ENCODE measurements around the gene OR6S1. TPM values are rescaled to one million over a fixed set of nuclear protein-coding genes. Genes with fewer than 3 reads are reported as not detected.
"Not testable (repeated sequence)": the region's sequence is repeated elsewhere in the genome, so short reads cannot be mapped to it uniquely, and the experiment has no call there.

OR6S1 gene
- polyA plus RNA-seq, 2 donors: not detected

- WGBS, 2 donors: 61 to 65% methylated on average over 4 of the region's 4 CpGs
- H3K9me3 ChIP-seq (ENCODE audit: control insufficient read depth in 2 of 2, insufficient read depth in 1 of 2, low read depth in 1 of 2, low read length in 1 of 2): no peaks in the 10 kb centered on the region
- no peak overlapping the region for H3K4me3 ChIP-seq (ENCODE audit: low read depth in 1 of 2, low read length in 2 of 2)
- H3K27me3 ChIP-seq (ENCODE audit: control insufficient read depth in 1 of 2, insufficient read depth in 2 of 2, low read length in 2 of 2): peaks cover 0 to 3% of the 10 kb centered on the region in 2 donors
- no peaks in the 10 kb centered on the region for H3K4me1 ChIP-seq (ENCODE audit: control insufficient read depth in 2 of 2, insufficient read depth in 2 of 2, low read length in 1 of 2)
- no peak overlapping the region for H3K27ac ChIP-seq (ENCODE audit: low read depth in 2 of 2, low read length in 1 of 2)
- H3K36me3 ChIP-seq (ENCODE audit: control insufficient read depth in 2 of 2, insufficient read depth in 2 of 2, low read length in 1 of 2): no peaks in the 10 kb centered on the region
These were observed 30.2 kb upstream of the OR6S1 start for GRCh38 chr14:20671597-20672283.

GRCh38 chr14:20668969-20669368, 27.5 kb upstream of the OR6S1 start:
- H3K36me3 ChIP-seq (ENCODE audit: control insufficient read depth in 2 of 2, insufficient read depth in 2 of 2, low read length in 1 of 2): no peaks in the 10 kb centered on the region
- no peaks in the 10 kb centered on the region for H3K27me3 ChIP-seq (ENCODE audit: control insufficient read depth in 1 of 2, insufficient read depth in 2 of 2, low read length in 2 of 2)
- H3K4me3 ChIP-seq (ENCODE audit: low read depth in 1 of 2, low read length in 2 of 2): no peak overlapping the region
- H3K27ac ChIP-seq (ENCODE audit: low read depth in 2 of 2, low read length in 1 of 2): no peak overlapping the region
- no peaks in the 10 kb centered on the region for H3K9me3 ChIP-seq (ENCODE audit: control insufficient read depth in 2 of 2, insufficient read depth in 1 of 2, low read depth in 1 of 2, low read length in 1 of 2)
- no peaks in the 10 kb centered on the region for H3K4me1 ChIP-seq (ENCODE audit: control insufficient read depth in 2 of 2, insufficient read depth in 2 of 2, low read length in 1 of 2)
- WGBS, 2 donors: 86 to 88% methylated on average over 2 of the region's 2 CpGs

GRCh38 chr14:20667957-20668356, 26.5 kb upstream of the OR6S1 start:
- H3K4me3 ChIP-seq (ENCODE audit: low read depth in 1 of 2, low read length in 2 of 2): no peak overlapping the region
- H3K4me1 ChIP-seq (ENCODE audit: control insufficient read depth in 2 of 2, insufficient read depth in 2 of 2, low read length in 1 of 2): peaks cover 3 to 5% of the 10 kb centered on the region in 2 donors
- no peaks in the 10 kb centered on the region for H3K9me3 ChIP-seq (ENCODE audit: control insufficient read depth in 2 of 2, insufficient read depth in 1 of 2, low read depth in 1 of 2, low read length in 1 of 2)
- H3K27ac ChIP-seq (ENCODE audit: low read depth in 2 of 2, low read length in 1 of 2): no peak overlapping the region
- WGBS, 2 donors: 72 to 74% methylated on average over 2 of the region's 2 CpGs
- H3K36me3 ChIP-seq (ENCODE audit: control insufficient read depth in 2 of 2, insufficient read depth in 2 of 2, low read length in 1 of 2): no peaks in the 10 kb centered on the region
- no peaks in the 10 kb centered on the region for H3K27me3 ChIP-seq (ENCODE audit: control insufficient read depth in 1 of 2, insufficient read depth in 2 of 2, low read length in 2 of 2)

- H3K9me3 ChIP-seq (ENCODE audit: control insufficient read depth in 2 of 2, insufficient read depth in 1 of 2, low read depth in 1 of 2, low read length in 1 of 2); H3K27me3 ChIP-seq (ENCODE audit: control insufficient read depth in 1 of 2, insufficient read depth in 2 of 2, low read length in 2 of 2); H3K4me1 ChIP-seq (ENCODE audit: control insufficient read depth in 2 of 2, insufficient read depth in 2 of 2, low read length in 1 of 2); H3K36me3 ChIP-seq (ENCODE audit: control insufficient read depth in 2 of 2, insufficient read depth in 2 of 2, low read length in 1 of 2); H3K4me3 ChIP-seq (ENCODE audit: low read depth in 1 of 2, low read length in 2 of 2); H3K27ac ChIP-seq (ENCODE audit: low read depth in 2 of 2, low read length in 1 of 2): not testable (repeated sequence)
- 81 to 86% methylated on average over 7 of the region's 7 CpGs for WGBS, 2 donors
These were observed 25.0 kb upstream of the OR6S1 start for GRCh38 chr14:20666400-20666961.

GRCh38 chr14:20662968-20663732, 21.7 kb upstream of the OR6S1 start:
- WGBS, 2 donors: 5 to 9% methylated on average over 31 of the region's 31 CpGs
- Histone ChIP-seq H3K9me3 (ENCODE audit: control insufficient read depth in 2 of 2, insufficient read depth in 1 of 2, low read depth in 1 of 2, low read length in 1 of 2) (no peaks in the 10 kb centered on the region), H3K27me3 (ENCODE audit: control insufficient read depth in 1 of 2, insufficient read depth in 2 of 2, low read length in 2 of 2) (no peaks in the 10 kb centered on the region), H3K36me3 (ENCODE audit: control insufficient read depth in 2 of 2, insufficient read depth in 2 of 2, low read length in 1 of 2) (no peaks in the 10 kb centered on the region), H3K4me1 (ENCODE audit: control insufficient read depth in 2 of 2, insufficient read depth in 2 of 2, low read length in 1 of 2) (peaks cover 3 to 5% of the 10 kb centered on the region in 2 donors), H3K4me3 (ENCODE audit: low read depth in 1 of 2, low read length in 2 of 2) (peak overlapping the region in 1 of 2 donors; percentile 13), H3K27ac (ENCODE audit: low read depth in 2 of 2, low read length in 1 of 2) (no peak overlapping the region)

- Histone ChIP-seq H3K27me3 (ENCODE audit: control insufficient read depth in 1 of 2, insufficient read depth in 2 of 2, low read length in 2 of 2) (peaks cover 0 to 4% of the 10 kb centered on the region in 2 donors), H3K36me3 (ENCODE audit: control insufficient read depth in 2 of 2, insufficient read depth in 2 of 2, low read length in 1 of 2) (no peaks in the 10 kb centered on the region), H3K9me3 (ENCODE audit: control insufficient read depth in 2 of 2, insufficient read depth in 1 of 2, low read depth in 1 of 2, low read length in 1 of 2) (no peaks in the 10 kb centered on the region), H3K4me3 (ENCODE audit: low read depth in 1 of 2, low read length in 2 of 2) (no peak overlapping the region), H3K4me1 (ENCODE audit: control insufficient read depth in 2 of 2, insufficient read depth in 2 of 2, low read length in 1 of 2) (peaks cover 3 to 5% of the 10 kb centered on the region in 2 donors), H3K27ac (ENCODE audit: low read depth in 2 of 2, low read length in 1 of 2) (no peak overlapping the region)
- WGBS, 2 donors: 67 to 69% methylated on average over 2 of the region's 2 CpGs
These were observed 19.7 kb upstream of the OR6S1 start for GRCh38 chr14:20661197-20661596.

- no peaks in the 10 kb centered on the region for H3K36me3 ChIP-seq (ENCODE audit: control insufficient read depth in 2 of 2, insufficient read depth in 2 of 2, low read length in 1 of 2)
- H3K27ac ChIP-seq (ENCODE audit: low read depth in 2 of 2, low read length in 1 of 2): no peak overlapping the region
- peaks cover 0 to 5% of the 10 kb centered on the region in 2 donors for H3K27me3 ChIP-seq (ENCODE audit: control insufficient read depth in 1 of 2, insufficient read depth in 2 of 2, low read length in 2 of 2)
- no peaks in the 10 kb centered on the region for H3K9me3 ChIP-seq (ENCODE audit: control insufficient read depth in 2 of 2, insufficient read depth in 1 of 2, low read depth in 1 of 2, low read length in 1 of 2)
- H3K4me1 ChIP-seq (ENCODE audit: control insufficient read depth in 2 of 2, insufficient read depth in 2 of 2, low read length in 1 of 2): peaks cover 3 to 5% of the 10 kb centered on the region in 2 donors
- WGBS, 2 donors: 54 to 55% methylated on average over 26 of the region's 26 CpGs
- H3K4me3 ChIP-seq (ENCODE audit: low read depth in 1 of 2, low read length in 2 of 2): no peak overlapping the region
These were observed 18.4 kb upstream of the OR6S1 start for GRCh38 chr14:20659813-20660395.

- peaks cover 3 to 5% of the 10 kb centered on the region in 2 donors for H3K4me1 ChIP-seq (ENCODE audit: control insufficient read depth in 2 of 2, insufficient read depth in 2 of 2, low read length in 1 of 2)
- no peak overlapping the region for H3K27ac ChIP-seq (ENCODE audit: low read depth in 2 of 2, low read length in 1 of 2)
- no peaks in the 10 kb centered on the region for H3K9me3 ChIP-seq (ENCODE audit: control insufficient read depth in 2 of 2, insufficient read depth in 1 of 2, low read depth in 1 of 2, low read length in 1 of 2)
- H3K4me3 ChIP-seq (ENCODE audit: low read depth in 1 of 2, low read length in 2 of 2): no peak overlapping the region
- H3K36me3 ChIP-seq (ENCODE audit: control insufficient read depth in 2 of 2, insufficient read depth in 2 of 2, low read length in 1 of 2): no peaks in the 10 kb centered on the region
- 63 to 68% methylated on average over 6 of the region's 6 CpGs for WGBS, 2 donors
- H3K27me3 ChIP-seq (ENCODE audit: control insufficient read depth in 1 of 2, insufficient read depth in 2 of 2, low read length in 2 of 2): peaks cover 0 to 5% of the 10 kb centered on the region in 2 donors
These were observed 17.8 kb upstream of the OR6S1 start for GRCh38 chr14:20659336-20659735.

GRCh38 chr14:20658246-20658645, 16.8 kb upstream of the OR6S1 start:
- H3K9me3 ChIP-seq (ENCODE audit: control insufficient read depth in 2 of 2, insufficient read depth in 1 of 2, low read depth in 1 of 2, low read length in 1 of 2): no peaks in the 10 kb centered on the region
- H3K27me3 ChIP-seq (ENCODE audit: control insufficient read depth in 1 of 2, insufficient read depth in 2 of 2, low read length in 2 of 2): peaks cover 5 to 8% of the 10 kb centered on the region in 2 donors
- WGBS, 2 donors: 59 to 66% methylated on average over 3 of the region's 3 CpGs
- no peak overlapping the region for H3K4me3 ChIP-seq (ENCODE audit: low read depth in 1 of 2, low read length in 2 of 2)
- no peak overlapping the region for H3K27ac ChIP-seq (ENCODE audit: low read depth in 2 of 2, low read length in 1 of 2)
- no peaks in the 10 kb centered on the region for H3K36me3 ChIP-seq (ENCODE audit: control insufficient read depth in 2 of 2, insufficient read depth in 2 of 2, low read length in 1 of 2)
- H3K4me1 ChIP-seq (ENCODE audit: control insufficient read depth in 2 of 2, insufficient read depth in 2 of 2, low read length in 1 of 2): peaks cover under 1% of the 10 kb centered on the region in 2 donors

All from esophagus (tissue), 2 donors.